Activated naive CD4-positive, alpha-beta T cell treated with anti-CD3 and anti-CD28 coated beads, Interleukin-2, amount 10 ng/mL, durations not matched to agents 7 days and 5 days (primary cell): ENCODE results near the gene P3H3.
"Not testable (repeated sequence)": the region's sequence is repeated elsewhere in the genome, so short reads cannot be mapped to it uniquely, and the experiment has no call there.

Source experiments
- CTCF ChIA-PET: fragments of 350-600 bp; sonication (Branson Sonifier 250); formaldehyde crosslinking; loops from one replicate; lab custom pipeline; 2021; ENCODE audit warnings: antibody characterized with exemption; lab: Charles Lee
- DNase-seq: peaks from one replicate; pipeline ENCODE4 v3.0.0-alpha.2; 2020
- H3K27ac Mint-ChIP-seq: one replicate; pipeline ENCODE4 v1.8.0; 2021; ENCODE audit warnings: mild to moderate bottlenecking, moderate library complexity, mixed read lengths
- H3K27me3 Mint-ChIP-seq: one replicate; pipeline ENCODE4 v1.8.0; 2021; ENCODE audit warnings: mild to moderate bottlenecking, mixed read lengths
- H3K36me3 Mint-ChIP-seq: one replicate; pipeline ENCODE4 v1.8.0; 2021; ENCODE audit warnings: mixed read lengths
- H3K4me1 Mint-ChIP-seq: one replicate; pipeline ENCODE4 v1.8.0; 2021; ENCODE audit warnings: mixed read lengths
- H3K4me3 Mint-ChIP-seq: one replicate; pipeline ENCODE4 v1.8.0; 2021; ENCODE audit warnings: mild to moderate bottlenecking, moderate library complexity, mixed read lengths
- H3K9me3 Mint-ChIP-seq: one replicate; pipeline ENCODE4 v1.8.0; 2021; ENCODE audit warnings: mixed read lengths

Gene P3H3

DNA sequence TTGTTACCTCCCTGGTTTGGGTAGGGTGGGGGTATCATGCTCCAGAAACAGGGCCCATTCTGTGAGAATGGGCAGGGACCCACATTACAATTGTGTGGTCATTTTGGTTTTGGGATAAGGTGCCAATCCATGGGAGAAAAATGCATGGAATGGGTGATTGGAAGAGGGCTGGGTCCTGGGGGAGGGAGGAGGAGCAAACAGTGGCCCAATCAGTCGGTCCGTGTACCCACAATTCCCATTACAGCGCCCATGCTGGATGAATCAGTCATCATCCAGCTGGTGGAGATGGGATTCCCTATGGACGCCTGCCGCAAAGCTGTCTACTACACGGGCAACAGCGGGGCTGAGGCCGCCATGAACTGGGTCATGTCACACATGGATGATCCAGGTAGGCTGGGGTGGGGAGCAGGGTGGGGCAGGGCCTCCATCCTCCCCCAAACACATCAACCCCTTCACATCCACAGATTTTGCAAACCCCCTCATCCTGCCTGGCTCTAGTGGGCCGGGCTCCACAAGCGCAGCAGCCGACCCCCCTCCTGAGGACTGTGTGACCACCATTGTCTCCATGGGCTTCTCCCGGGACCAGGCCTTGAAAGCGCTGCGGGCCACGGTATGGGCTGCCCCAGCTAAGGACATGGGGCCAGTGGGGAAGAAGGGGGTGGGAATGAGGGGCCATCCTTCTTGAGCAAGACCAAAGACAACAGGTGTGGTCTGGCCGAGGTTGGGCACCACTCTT lies 35.5 kb downstream of the P3H3 start:
- Mint-ChIP-seq H3K4me3 (no peak overlapping the region), H3K36me3 (peaks cover 64% of the 10 kb centered on the region), H3K27ac (no peak overlapping the region), H3K4me1 (peaks cover 17% of the 10 kb centered on the region), H3K9me3 (no peaks in the 10 kb centered on the region), H3K27me3 (no peaks in the 10 kb centered on the region)
- DNase-seq: no peak
- CTCF ChIA-PET: no interaction called here

DNA sequence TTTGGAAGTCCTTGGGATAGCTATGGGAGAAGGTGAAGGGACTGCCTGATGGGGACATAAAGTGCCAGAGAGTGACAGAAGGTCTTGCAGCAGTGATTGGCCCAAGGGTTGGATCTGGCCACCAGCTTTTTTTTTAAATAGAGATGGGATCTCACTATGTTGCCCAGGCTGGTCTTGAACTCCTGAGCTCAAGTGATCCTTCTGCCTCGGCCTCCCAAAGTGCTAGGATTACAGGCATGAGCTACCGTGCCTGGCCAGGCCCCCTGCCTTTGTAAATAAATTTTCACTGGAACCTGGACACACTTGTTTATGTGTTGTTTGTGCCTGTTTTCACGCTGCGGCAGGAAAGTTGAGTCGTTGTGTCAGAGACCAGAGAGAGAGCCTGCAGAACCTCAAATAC lies 37.1 kb downstream of the P3H3 start:
- Mint-ChIP-seq H3K36me3 (peaks cover 72% of the 10 kb centered on the region), H3K4me3 (peak overlapping the region; percentile 18), H3K27ac (peak overlapping the region; percentile 17), H3K4me1 (peaks cover 32% of the 10 kb centered on the region)
- CTCF ChIA-PET: interaction anchor here (0.6 to 3.3 kb wide), 3 partner anchors 12 to 55 kb away, joined by 3 to 9 read pairs (median 4); partner anchors contain the start of gene USP5
- H3K27me3 Mint-ChIP-seq, DNase-seq, H3K9me3 Mint-ChIP-seq: not testable (repeated sequence)

DNA sequence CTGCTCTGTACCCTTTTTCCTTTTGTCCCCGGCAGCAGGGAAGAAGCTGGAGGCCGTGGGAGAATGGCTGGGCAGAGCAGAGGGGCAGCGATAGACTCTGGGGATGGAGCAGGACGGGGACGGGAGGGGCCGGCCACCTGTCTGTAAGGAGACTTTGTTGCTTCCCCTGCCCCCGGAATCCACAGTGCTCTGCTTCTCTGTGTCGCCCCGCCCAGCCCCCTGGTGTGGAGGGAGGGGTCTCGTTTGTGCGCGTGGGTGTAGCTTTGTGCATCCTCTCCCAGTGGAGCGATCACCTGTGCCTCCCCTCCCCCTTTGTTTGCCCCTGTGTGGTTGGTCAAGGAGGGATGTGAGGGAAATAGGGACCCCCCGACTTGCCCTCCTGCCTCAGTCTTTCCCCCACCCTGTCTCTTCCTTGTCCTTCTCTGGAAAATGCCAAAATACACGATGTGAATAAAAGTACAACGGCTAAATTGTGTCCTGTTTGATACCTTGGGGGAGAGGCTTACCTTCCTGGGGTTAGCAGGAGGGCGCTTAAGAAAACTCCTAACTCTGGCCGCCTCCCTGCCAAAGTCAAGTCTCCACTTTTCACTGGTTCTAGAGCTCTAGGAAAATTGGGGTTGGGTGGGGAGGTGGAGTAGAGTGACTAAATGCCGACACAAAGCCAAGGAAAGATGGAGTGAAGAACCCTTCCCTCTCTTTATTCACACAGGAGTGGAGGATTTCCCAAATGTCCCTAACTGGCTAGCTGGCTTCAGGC lies 38.1 kb downstream of the P3H3 start:
- CTCF ChIA-PET: interaction anchor here (0.7 to 3.3 kb wide), 3 partner anchors 13 to 236 kb away, joined by 3 to 9 read pairs (median 3); no protein-coding TSS in a partner anchor
- Mint-ChIP-seq H3K27me3 (no peaks in the 10 kb centered on the region), H3K36me3 (peaks cover 73% of the 10 kb centered on the region), H3K4me1 (peaks cover 43% of the 10 kb centered on the region), H3K9me3 (no peaks in the 10 kb centered on the region), H3K4me3 (peak overlapping the region; percentile 95), H3K27ac (no peak overlapping the region)
- no peak for DNase-seq

DNA sequence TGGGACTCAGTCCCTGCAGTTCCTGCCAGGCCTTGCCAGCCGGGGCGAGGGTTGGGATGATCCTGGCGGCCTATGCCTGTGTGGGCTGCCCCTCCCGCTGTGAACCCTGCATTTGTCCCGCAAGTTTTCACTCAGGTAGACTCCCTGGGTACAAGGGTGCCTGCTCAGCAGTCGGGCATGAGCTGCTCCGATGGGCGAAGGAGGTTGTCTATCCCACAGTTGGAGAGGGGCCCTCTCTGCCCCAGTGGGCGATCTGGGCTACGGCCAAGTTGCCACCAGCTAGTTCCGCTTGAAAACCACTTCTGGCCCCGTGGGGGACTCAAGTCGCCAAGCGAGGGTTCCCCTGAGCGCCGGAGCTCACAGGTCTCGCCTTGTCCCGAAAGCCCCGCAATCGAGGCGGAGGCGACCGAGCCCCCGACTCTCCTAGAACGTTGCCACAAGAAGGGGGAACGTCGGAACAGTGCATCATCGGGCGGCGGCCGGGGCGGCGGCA lies 38.8 kb downstream of the P3H3 start:
- no peaks in the 10 kb centered on the region for H3K9me3 Mint-ChIP-seq
- CTCF ChIA-PET: interaction anchor here (0.7 to 3.3 kb wide), 3 partner anchors 13 to 236 kb away, joined by 3 to 9 read pairs (median 3); no protein-coding TSS in a partner anchor
- peaks cover 49% of the 10 kb centered on the region for H3K4me1 Mint-ChIP-seq

DNA sequence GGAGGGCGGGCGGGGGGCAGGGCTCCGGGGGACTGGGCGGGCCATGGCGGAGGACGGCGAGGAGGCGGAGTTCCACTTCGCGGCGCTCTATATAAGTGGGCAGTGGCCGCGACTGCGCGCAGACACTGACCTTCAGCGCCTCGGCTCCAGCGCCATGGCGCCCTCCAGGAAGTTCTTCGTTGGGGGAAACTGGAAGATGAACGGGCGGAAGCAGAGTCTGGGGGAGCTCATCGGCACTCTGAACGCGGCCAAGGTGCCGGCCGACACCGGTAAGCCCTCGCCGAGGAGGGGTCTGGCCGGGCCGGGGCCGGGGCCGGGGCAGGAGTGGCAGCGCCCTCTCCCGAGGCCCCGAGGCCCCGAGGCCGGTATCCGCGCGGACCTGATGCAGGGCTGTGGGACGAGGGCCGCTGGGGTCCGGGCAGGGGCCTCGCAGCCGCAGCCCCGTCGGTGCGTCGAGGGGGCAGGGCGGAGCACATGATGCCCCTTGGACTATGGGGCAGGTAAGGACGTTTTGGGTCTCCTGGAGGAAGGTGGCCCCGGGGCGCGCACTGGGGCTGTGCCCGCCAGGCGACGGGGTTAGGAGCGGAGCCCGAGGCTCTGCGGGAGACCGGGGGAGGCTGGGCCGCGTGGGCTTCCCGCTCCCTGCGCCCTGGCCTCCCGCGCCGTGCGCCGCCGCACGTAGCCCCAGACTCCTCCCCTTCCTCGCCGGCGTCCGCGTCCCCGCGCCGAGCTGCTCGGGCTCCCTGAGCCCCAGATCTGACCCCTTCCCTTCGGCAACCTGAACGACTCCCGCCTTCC lies 39.4 kb downstream of the P3H3 start, which contains the start of gene TPI1:
TPI1 (plus strand) TSS at position 119 of the 798 bp plus-strand sequence; CDS start at position 155, 36 bp downstream.
- DNase-seq: peak; percentile 86
- no peaks in the 10 kb centered on the region for H3K9me3 Mint-ChIP-seq
- H3K36me3 Mint-ChIP-seq: peaks cover 73% of the 10 kb centered on the region
- H3K27me3 Mint-ChIP-seq: no peaks in the 10 kb centered on the region
- CTCF ChIA-PET: interaction anchor here (0.7 to 3.3 kb wide), 6 partner anchors 10 to 351 kb away, joined by 3 to 20 read pairs (median 6); partner anchors contain the start of genes CDCA3 and USP5
- H3K4me3 Mint-ChIP-seq: peak within 1 kb of the TSS; percentile 97
- H3K4me1 Mint-ChIP-seq: peaks cover 55% of the 10 kb centered on the region
- peak within 1 kb of the TSS; percentile 95 for H3K27ac Mint-ChIP-seq

More for the DNA sequence above, 38.8 kb downstream of the P3H3 start:
- Mint-ChIP-seq H3K27ac (peak overlapping the region; percentile 95), H3K36me3 (peaks cover 77% of the 10 kb centered on the region), H3K4me3 (peak overlapping the region; percentile 95), H3K27me3 (no peaks in the 10 kb centered on the region)
- no peak for DNase-seq

DNA sequence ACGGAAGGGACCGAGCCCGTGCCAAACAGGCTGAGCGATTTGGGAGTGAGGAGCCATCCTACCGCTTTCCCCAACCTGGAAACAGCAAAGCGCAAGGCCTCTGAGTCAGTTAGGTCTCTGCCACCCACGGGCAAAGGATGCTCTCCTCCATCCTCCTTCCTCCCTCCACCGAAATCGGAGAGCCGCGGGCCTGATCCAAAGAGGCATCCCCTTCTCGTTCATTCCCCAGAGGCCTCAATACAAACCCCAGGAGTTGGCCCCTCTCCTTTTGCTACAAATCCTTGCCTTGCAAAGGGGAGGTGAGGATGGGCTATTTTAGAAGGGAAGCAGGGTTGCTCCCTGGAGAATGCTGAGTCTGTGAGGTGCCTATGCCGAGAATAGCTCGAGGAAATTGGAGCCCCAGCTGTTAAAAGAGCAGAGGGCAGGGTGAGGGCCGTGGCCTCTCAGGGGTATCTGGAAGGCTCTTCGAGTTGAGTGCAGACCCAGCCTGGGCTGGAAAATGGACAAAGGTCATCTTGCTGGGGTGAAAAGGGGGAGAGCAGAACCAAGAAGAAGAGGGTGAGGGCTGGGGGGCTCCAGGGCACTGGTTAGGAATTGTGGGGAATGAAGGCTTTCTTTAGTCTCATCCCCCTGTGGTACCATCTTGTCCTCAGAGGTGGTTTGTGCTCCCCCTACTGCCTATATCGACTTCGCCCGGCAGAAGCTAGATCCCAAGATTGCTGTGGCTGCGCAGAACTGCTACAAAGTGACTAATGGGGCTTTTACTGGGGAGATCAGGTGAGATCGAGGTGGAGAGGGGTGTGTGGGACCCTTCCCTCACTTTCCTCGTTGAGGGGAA lies 40.2 kb downstream of the P3H3 start:
- H3K4me1 Mint-ChIP-seq: peaks cover 55% of the 10 kb centered on the region
- peak overlapping the region; percentile 89 for H3K27ac Mint-ChIP-seq
- peaks cover 72% of the 10 kb centered on the region for H3K36me3 Mint-ChIP-seq
- H3K4me3 Mint-ChIP-seq: peak overlapping the region; percentile 97
- CTCF ChIA-PET: interaction anchor here (0.7 to 3.3 kb wide), 15 partner anchors 9 to 352 kb away, joined by 3 to 20 read pairs (median 4); partner anchors contain the start of genes C12orf57, CDCA3, MLF2 and RNU7-1
- no peak for DNase-seq
- no peaks in the 10 kb centered on the region for H3K27me3 Mint-ChIP-seq
- no peaks in the 10 kb centered on the region for H3K9me3 Mint-ChIP-seq

DNA sequence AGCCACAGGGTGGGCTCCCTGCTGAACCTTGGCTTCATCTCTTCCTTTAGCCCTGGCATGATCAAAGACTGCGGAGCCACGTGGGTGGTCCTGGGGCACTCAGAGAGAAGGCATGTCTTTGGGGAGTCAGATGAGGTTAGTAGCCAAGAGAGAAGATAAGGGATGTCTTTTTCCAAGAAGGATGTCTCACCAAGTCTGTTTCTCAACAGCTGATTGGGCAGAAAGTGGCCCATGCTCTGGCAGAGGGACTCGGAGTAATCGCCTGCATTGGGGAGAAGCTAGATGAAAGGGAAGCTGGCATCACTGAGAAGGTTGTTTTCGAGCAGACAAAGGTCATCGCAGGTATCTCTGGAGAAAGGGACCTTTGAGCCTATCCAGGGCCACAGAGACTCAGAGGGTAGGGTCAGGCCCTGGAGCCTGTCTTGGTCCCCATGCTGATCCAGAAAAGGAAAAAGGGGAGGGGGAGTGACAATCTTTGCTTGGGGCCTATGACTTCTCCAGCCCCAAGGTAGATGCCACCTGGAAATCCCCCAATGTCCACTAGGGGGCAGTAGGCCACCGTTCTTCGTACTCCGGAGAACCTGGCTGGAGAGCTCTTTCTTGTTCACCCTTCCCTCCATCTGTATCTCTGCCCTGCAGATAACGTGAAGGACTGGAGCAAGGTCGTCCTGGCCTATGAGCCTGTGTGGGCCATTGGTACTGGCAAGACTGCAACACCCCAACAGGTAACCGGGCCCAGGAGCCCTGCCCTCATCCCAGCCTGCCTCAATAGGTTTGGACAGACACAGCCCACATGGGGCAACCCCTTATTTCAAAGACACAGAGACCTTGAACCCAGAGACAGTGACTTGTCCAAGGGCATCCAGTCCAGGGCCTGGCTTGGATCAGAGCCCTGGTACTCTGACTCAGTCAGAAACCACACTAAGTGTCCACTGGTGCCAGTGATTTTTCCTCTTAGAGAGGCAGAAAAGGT lies 41.1 kb downstream of the P3H3 start:
- Mint-ChIP-seq H3K36me3 (peaks cover 65% of the 10 kb centered on the region), H3K27me3 (no peaks in the 10 kb centered on the region), H3K27ac (peak overlapping the region; percentile 89), H3K4me1 (peaks cover 60% of the 10 kb centered on the region), H3K9me3 (no peaks in the 10 kb centered on the region), H3K4me3 (peak overlapping the region; percentile 97)
- DNase-seq: peak; percentile 93
- CTCF ChIA-PET: interaction anchor here (0.6 to 2.9 kb wide), 31 partner anchors 11 to 257 kb away, joined by 3 to 20 read pairs (median 3); partner anchors contain the start of genes C12orf57, CDCA3, MLF2 and P3H3

DNA sequence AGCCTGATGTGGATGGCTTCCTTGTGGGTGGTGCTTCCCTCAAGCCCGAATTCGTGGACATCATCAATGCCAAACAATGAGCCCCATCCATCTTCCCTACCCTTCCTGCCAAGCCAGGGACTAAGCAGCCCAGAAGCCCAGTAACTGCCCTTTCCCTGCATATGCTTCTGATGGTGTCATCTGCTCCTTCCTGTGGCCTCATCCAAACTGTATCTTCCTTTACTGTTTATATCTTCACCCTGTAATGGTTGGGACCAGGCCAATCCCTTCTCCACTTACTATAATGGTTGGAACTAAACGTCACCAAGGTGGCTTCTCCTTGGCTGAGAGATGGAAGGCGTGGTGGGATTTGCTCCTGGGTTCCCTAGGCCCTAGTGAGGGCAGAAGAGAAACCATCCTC lies 42.1 kb downstream of the P3H3 start:
- H3K36me3 Mint-ChIP-seq: peaks cover 57% of the 10 kb centered on the region
- H3K4me3 Mint-ChIP-seq: peak overlapping the region; percentile 90
- peaks cover 66% of the 10 kb centered on the region for H3K4me1 Mint-ChIP-seq
- H3K9me3 Mint-ChIP-seq, H3K27ac Mint-ChIP-seq, DNase-seq, H3K27me3 Mint-ChIP-seq: not testable (repeated sequence)
- CTCF ChIA-PET: interaction anchor here (1.0 to 2.9 kb wide), 10 partner anchors 19 to 186 kb away, joined by 3 to 20 read pairs (median 4); partner anchors contain the start of genes C12orf57, CDCA3, P3H3 and RNU7-1

DNA sequence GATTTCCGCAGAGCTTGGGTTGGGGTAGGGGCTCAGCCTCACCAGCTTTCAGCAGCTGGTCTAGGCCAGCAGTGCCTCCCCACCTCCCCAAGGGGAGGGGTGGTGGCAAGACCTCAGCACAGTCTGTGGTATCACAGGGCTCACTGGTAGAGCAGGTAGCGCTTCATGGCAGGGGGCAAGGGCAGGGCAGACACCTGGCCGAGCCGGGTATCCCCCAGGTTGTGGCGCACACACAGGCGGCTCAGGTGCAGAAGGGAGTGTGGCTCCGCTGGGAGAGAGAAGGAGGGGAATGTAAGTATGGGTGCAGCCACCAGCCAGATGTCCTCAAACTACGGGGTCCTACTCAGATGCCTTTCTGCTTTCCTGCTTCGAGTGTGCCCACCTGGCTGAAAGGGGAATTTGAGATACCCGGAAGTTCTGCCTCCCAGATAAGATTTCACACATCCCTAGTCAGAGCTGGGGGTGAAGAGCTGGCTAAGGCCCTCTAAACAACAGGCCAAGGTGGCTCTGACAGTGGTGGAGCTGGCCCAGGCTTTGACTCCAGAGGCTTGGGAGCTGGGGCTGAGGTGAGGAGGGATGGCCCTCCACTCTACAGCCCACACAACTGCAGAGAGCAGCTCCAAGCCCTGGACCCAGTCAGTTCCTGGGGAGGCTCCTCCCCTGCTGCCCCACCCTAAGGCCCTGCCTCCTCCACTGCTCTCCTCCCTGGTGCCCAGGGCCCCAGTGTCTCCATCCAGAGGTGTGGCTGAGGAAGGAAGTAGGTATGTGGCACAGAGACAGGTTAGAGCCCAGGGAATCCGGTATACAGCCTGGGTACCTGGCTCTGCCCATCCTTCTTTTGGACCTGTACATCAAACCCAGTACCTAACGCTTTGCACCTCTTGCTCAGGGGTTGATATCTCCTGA lies 43.1 kb downstream of the P3H3 start:
- Mint-ChIP-seq H3K4me3 (peak overlapping the region; percentile 90), H3K27ac (peak overlapping the region; percentile 93), H3K36me3 (peaks cover 56% of the 10 kb centered on the region), H3K4me1 (peaks cover 69% of the 10 kb centered on the region), H3K9me3 (no peaks in the 10 kb centered on the region), H3K27me3 (no peaks in the 10 kb centered on the region)
- peak; percentile 67 for DNase-seq
- CTCF ChIA-PET: interaction anchor here (1.1 to 4.3 kb wide), 14 partner anchors 11 to 242 kb away, joined by 3 to 35 read pairs (median 7); partner anchors contain the start of genes C1RL, CDCA3 and USP5

DNA sequence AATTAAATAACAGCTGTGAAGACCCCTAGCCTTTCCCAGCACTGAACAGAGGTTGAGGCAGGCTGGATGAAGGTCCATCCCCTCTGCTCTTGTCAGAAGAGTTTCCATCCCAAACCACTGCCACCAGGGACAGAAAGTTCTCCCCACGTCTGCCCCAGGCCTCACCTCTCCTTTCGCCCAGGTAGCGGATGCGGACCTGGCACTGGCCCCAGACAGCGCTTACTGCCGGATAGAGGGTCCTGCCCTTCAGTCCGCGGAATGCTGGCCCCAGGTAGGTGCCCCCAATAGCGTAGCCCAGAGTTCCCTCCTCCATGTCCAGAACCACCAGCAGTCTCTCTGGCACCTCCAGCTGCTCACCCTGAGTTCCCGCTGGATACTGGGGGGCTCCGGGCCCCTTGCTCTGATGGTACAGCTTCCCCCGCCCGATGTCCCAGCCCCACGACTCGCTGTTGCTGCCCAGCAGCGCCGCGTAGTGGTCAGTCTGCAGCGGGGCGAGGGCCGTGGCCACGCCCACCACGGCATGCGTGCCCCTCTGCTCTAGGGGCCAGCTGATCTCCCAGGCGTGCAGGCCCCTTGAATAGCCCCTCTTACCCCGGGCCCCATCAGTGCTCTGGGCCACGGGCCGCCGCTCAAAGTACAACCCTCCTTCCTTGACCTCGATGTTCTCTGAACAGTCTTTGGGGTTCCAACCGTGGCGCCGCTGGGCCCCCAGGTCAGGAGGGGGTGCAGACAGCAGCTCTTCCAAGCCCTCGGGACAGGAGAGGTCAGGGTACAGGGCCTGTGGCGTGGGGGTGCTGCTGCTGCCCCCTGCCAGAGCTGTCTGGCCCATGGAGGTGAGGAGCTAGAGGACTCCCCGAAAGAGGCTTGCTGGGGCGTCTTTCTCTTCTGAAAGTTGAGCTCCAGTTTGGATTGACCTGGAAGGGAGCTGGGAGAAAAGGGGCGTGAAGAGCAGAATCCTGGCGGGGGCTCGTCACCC lies 44.2 kb downstream of the P3H3 start:
- H3K36me3 Mint-ChIP-seq: peaks cover 59% of the 10 kb centered on the region
- peak; percentile 89 for DNase-seq
- CTCF ChIA-PET: interaction anchor here (0.7 to 4.3 kb wide), 37 partner anchors 10 to 264 kb away, joined by 3 to 35 read pairs (median 4); partner anchors contain the start of genes C12orf57, C1RL, CDCA3 and P3H3
- peak overlapping the region; percentile 93 for H3K27ac Mint-ChIP-seq
- peak overlapping the region; percentile 90 for H3K4me3 Mint-ChIP-seq
- peaks cover 61% of the 10 kb centered on the region for H3K4me1 Mint-ChIP-seq
- H3K27me3 Mint-ChIP-seq: no peaks in the 10 kb centered on the region
- H3K9me3 Mint-ChIP-seq: no peaks in the 10 kb centered on the region
